ENCODE results near the gene CHRFAM7A. TPM values are rescaled to one million over a fixed set of nuclear protein-coding genes. Genes with fewer than 3 reads are reported as not detected.
"Not testable (repeated sequence)": the region's sequence is repeated elsewhere in the genome, so short reads cannot be mapped to it uniquely, and the experiment has no call there.

Gene CHRFAM7A
- total RNA-seq, 1 experiment from 2014 or later, result 5.9 TPM

DNA sequence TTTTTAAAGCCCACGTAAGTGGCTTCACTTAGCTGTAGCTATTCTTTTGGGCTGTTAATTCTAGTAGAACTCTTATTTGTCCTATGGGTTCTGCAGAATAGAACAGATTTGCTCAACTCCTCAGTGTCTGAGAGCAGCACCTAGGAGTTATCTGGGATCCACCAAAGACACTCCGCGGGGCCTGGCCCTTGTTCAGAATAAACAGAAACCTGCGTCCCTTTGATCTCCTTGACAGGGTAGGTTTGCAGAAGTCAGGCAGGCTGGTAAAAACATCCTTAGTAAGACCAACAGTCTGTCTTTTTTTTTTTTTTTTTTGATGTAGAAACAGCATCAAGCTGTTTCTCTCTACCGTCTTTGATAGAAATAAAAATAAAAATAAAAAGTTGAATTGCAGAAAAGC is 31.9 kb downstream of the CHRFAM7A start:
- H3K4me3 ChIP-seq; DNase-seq; H3K36me3 ChIP-seq; H3K27ac ChIP-seq; H3K27me3 ChIP-seq; H3K4me1 ChIP-seq; H3K9me3 ChIP-seq (replicated peaks): not testable (repeated sequence)

- not testable (repeated sequence) for H3K4me1 ChIP-seq; H3K4me3 ChIP-seq; H3K27me3 ChIP-seq; H3K9me3 ChIP-seq (replicated peaks); H3K36me3 ChIP-seq; H3K27ac ChIP-seq; DNase-seq
These were observed 32.4 kb downstream of the CHRFAM7A start for GRCh38 chr15:30360990-30361389.

DNA sequence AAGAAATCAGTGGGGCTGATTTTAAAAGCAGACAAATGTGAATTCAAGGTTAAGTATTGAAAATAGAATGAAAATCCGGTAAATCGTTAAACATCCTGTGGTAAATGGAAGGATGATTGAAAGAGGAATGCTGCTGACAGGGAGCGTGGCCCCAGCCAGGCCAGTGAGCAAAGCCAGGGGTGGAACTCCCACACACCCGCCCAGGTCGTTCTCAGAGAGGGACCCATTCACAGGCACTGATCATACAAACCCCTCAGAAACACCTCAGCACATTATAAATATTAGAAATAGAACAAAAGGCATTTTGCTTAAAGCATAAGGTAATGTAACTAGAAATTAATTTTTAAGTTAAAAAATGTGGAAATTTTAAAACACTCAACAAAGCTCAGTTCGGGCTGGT is 38.3 kb downstream of the CHRFAM7A start:
- H3K4me1 ChIP-seq; H3K27me3 ChIP-seq; H3K4me3 ChIP-seq; H3K36me3 ChIP-seq; DNase-seq; H3K9me3 ChIP-seq (replicated peaks); H3K27ac ChIP-seq: not testable (repeated sequence)

DNA sequence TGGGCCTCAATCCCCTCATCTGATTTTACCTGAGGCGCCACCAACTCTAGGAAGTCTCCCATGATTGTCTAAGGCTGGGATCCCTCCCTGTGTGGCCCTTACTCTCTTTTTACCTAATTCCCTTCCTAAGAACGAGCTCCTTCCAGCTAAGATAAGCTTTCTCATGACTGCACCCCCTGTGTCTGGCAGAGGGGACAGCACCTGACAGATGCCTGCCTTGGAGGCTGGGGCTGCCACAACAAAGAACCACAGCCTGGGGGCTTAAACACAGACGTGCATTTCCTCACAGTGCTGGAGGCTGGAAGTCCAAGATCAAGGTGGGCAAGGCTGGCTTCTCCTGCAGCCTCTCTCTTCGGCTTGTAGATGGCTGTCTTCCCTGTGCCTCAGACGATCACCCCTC is 43.5 kb downstream of the CHRFAM7A start:
- not testable (repeated sequence) for H3K4me1 ChIP-seq; H3K27ac ChIP-seq; DNase-seq; H3K36me3 ChIP-seq; H3K9me3 ChIP-seq (replicated peaks); H3K27me3 ChIP-seq; H3K4me3 ChIP-seq

DNA sequence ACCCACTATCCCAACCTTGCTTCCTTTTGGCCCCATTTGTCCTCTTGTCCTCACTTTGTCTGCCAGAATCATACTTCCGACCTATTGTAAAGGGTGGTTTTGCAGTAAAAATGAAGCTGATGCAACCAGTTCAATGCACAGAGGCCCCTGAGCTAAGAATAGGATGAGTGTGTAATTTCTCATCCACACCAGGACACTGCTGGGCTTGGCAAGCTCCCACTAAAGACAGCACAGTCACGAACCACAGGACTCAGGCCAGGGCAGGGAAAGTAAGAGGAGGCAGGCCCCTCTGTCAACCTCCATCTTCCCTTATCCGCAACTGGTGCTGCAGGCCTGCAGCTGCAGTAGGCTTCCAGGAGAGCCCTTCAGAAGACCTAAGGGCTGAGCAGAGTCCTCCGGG is 56.8 kb downstream of the CHRFAM7A start:
- H3K36me3 ChIP-seq; H3K9me3 ChIP-seq (replicated peaks); H3K4me1 ChIP-seq; H3K27me3 ChIP-seq; DNase-seq; H3K27ac ChIP-seq; H3K4me3 ChIP-seq: not testable (repeated sequence)

DNA sequence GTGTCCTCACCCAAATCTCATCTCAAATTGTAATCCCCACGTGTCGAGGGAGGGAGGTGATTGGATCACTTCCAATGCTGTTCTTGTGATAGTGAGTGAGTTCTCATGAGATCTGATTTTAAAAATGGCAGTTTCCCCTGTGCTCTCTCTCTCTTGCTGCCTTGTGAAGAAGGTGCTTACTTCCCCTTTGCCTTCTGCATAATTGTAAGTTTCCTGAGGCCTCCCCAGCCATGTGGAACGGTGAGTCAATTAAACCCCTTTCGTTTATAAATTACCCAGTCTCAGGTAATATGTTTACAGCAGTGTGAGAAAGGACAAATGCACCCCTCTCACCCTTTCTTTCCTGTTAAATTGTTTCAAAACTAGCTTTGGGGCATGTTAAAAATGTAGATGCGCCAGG is 59.2 kb downstream of the CHRFAM7A start:
- not testable (repeated sequence) for H3K36me3 ChIP-seq

DNA sequence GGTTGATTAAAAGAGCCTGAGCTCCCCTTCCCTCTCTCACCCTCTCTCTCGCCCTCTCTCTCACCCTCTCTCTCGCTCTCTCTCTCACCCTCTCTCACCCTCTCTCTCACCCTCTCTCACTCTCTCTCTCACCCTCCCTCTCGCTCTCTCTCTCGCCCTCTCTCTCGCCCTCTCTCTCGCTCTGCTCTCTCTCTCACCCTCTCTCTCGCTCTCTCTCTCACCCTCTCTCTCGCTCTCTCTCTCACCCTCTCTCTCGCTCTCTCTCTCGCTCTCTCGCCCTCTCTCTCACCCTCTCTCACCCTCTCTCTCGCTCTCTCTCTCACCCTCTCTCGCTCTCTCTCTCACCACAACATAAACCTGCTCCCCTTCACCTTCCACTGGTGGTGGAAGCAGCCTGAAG is 67.2 kb downstream of the CHRFAM7A start:
- not testable (repeated sequence) for H3K4me1 ChIP-seq; H3K9me3 ChIP-seq (replicated peaks)
- peak; percentile 0 for DNase-seq

More for the DNA sequence above, 59.2 kb downstream of the CHRFAM7A start:
- not testable (repeated sequence) for H3K27ac ChIP-seq; H3K4me3 ChIP-seq; DNase-seq; H3K4me1 ChIP-seq; H3K27me3 ChIP-seq; H3K9me3 ChIP-seq (replicated peaks)

GRCh38 chr15:30321063-30321462 is 72.3 kb downstream of the CHRFAM7A start:
- H3K9me3 ChIP-seq (replicated peaks); H3K4me1 ChIP-seq; H3K4me3 ChIP-seq; DNase-seq; H3K36me3 ChIP-seq; H3K27ac ChIP-seq; H3K27me3 ChIP-seq: not testable (repeated sequence)

More for the DNA sequence above, 67.2 kb downstream of the CHRFAM7A start:
- H3K27ac ChIP-seq, H3K4me3 ChIP-seq, H3K27me3 ChIP-seq, H3K36me3 ChIP-seq: not testable (repeated sequence)

- H3K4me3 ChIP-seq, H3K36me3 ChIP-seq, H3K27ac ChIP-seq: not testable (repeated sequence)
These were observed 77.6 kb downstream of the CHRFAM7A start for GRCh38 chr15:30315704-30316103.

DNA sequence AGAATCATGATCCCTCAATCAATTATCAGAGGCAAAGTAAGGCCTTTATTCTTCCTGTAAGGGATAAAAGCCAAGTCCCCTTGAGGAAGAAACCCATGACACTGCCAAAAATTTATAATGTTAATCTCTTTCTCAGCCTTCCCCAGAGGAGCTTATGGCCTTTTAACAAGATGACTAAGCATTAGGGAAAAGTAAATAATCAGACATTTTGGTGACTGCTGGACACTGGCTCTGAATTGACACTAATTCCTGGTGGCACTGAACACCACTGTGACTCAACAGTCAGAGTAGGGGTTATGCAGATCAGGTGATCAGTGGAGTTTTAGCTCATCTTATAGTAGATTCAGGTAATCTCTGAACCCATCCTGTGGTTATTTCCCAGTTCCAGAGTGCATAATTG is 82.8 kb downstream of the CHRFAM7A start:
- H3K27ac ChIP-seq; H3K36me3 ChIP-seq; DNase-seq; H3K27me3 ChIP-seq; H3K9me3 ChIP-seq (replicated peaks); H3K4me3 ChIP-seq; H3K4me1 ChIP-seq: not testable (repeated sequence)

More at GRCh38 chr15:30315704-30316103, 77.6 kb downstream of the CHRFAM7A start:
- H3K4me1 ChIP-seq; H3K9me3 ChIP-seq (replicated peaks); DNase-seq; H3K27me3 ChIP-seq: not testable (repeated sequence)

Other genes starting within 250 kb of the CHRFAM7A start
- 0.28 and 0.69 TPM in 2 replicates for gene GOLGA8R, start 20.7 kb upstream of the CHRFAM7A start, total RNA-seq (2014; rRNA removed; shearing (Covaris generic))
- 0.18 TPM in 1 of 2 replicates, not detected in the other for gene GOLGA8Q, start 158.5 kb upstream of the CHRFAM7A start, total RNA-seq (2014; rRNA removed; shearing (Covaris generic))
- 1.2 and 2.1 TPM in 2 replicates for gene GOLGA8H, start 210.5 kb upstream of the CHRFAM7A start, total RNA-seq (2014; rRNA removed; shearing (Covaris generic))

All from SJCRH30 (cell line).